CD4-positive, alpha-beta T cell treated with Interferon alpha-2 for 1 hour (primary cell): ENCODE results near the gene LIN28A.
"Not testable (repeated sequence)": the region's sequence is repeated elsewhere in the genome, so short reads cannot be mapped to it uniquely, and the experiment has no call there.

Experiments used
- DNase-seq, 2 donors: peaks; one replicate each; pipeline ENCODE4 v3.0.0-alpha.2; 2020 to 2022

The LIN28A gene

GRCh38 chr1:26410706-26411623 is at the start of gene LIN28A:
TSS of gene LIN28A (plus strand) at chr1:26410817. CDS start at chr1:26410892, 75 bp downstream.
- DNase-seq, result no peak

GRCh38 chr1:26361605-26362122 is 49.0 kb upstream of the LIN28A start:
- DNase-seq, result no peak

- no peak for DNase-seq
These were observed 48.3 kb upstream of the LIN28A start for GRCh38 chr1:26362331-26362730.

GRCh38 chr1:26363549-26364448 is 46.8 kb upstream of the LIN28A start:
- peak; percentile 80 to 88 for DNase-seq

- DNase-seq, result no peak
These were observed 45.7 kb upstream of the LIN28A start for GRCh38 chr1:26364956-26365355.

- DNase-seq, result no peak
These were observed 43.2 kb upstream of the LIN28A start for GRCh38 chr1:26367441-26367840.

GRCh38 chr1:26368006-26368405 is 42.6 kb upstream of the LIN28A start:
- DNase-seq, result no peak

- DNase-seq, result no peak
These were observed 42.1 kb upstream of the LIN28A start for GRCh38 chr1:26368486-26368885.

- DNase-seq, result peak in 1 of 2 donors; percentile 29
These were observed 39.8 kb upstream of the LIN28A start for GRCh38 chr1:26370591-26371382.

- DNase-seq, result no peak
These were observed 38.6 kb upstream of the LIN28A start for GRCh38 chr1:26372039-26372438.

GRCh38 chr1:26372611-26373010 is 38.0 kb upstream of the LIN28A start, which contains the start of gene ZNF683:
TSS of gene ZNF683 (minus strand) at chr1:26372750. CDS start at chr1:26368571, 4,179 bp downstream.
- DNase-seq, result not testable (repeated sequence)

GRCh38 chr1:26373281-26373680 is 37.3 kb upstream of the LIN28A start:
- peak; percentile 9 to 59 for DNase-seq

- no peak for DNase-seq
These were observed 36.8 kb upstream of the LIN28A start for GRCh38 chr1:26373789-26374188.

GRCh38 chr1:26374361-26374760 is 36.3 kb upstream of the LIN28A start:
- not testable (repeated sequence) for DNase-seq

- DNase-seq, result peak in 1 of 2 donors; percentile 30
These were observed 35.5 kb upstream of the LIN28A start for GRCh38 chr1:26375081-26375480.

GRCh38 chr1:26376050-26376449 is 34.6 kb upstream of the LIN28A start:
- DNase-seq, result no peak

GRCh38 chr1:26378088-26378878 is 32.3 kb upstream of the LIN28A start:
- peak; percentile 79 to 87 for DNase-seq

GRCh38 chr1:26378879-26379251 is 31.8 kb upstream of the LIN28A start:
- DNase-seq, result no peak

GRCh38 chr1:26384076-26384475 is 26.5 kb upstream of the LIN28A start:
- DNase-seq, result peak in 1 of 2 donors; percentile 38

- DNase-seq, result not testable (repeated sequence)
These were observed 25.6 kb upstream of the LIN28A start for GRCh38 chr1:26385063-26385462.

- DNase-seq, result no peak
These were observed 23.2 kb upstream of the LIN28A start for GRCh38 chr1:26387447-26387846.
